ENCODE results near the gene RDH16.

RDH16 gene

DNA sequence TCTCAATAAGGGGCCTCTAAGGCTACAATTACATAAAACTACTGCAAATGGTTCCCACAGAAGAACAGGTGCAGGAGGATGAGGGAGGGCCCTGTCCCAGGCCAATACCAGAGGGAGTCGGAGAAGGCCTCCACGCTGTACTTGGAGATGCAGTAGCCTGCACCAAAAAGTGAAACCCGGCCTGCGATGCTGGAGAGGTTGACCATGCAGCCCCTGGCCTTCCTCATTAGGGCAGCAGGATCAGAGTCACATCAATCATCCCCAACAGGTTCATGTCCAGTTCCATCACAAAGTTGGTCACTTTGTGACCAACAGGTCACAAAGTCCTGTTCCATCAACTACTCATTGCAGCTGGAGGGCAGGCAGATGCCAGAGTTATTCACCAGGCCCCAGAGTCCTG is 26.0 kb upstream of the RDH16 start:
- TF ChIP-seq EP300 (IDR thresholded peaks at IDR 0.05; ENCODE audit: borderline replicate concordance) (no peak), ZBTB7A (IDR thresholded peaks at IDR 0.05; ENCODE audit: low read depth) (no peak), RAD21 (IDR thresholded peaks at IDR 0.05; ENCODE audit: low read depth) (no peak), YY1 (IDR thresholded peaks at IDR 0.05; ENCODE audit: low read depth) (no peak), FOXM1 (IDR thresholded peaks at IDR 0.05; ENCODE audit: borderline replicate concordance, low read depth) (no peak), CEBPB (IDR thresholded peaks at IDR 0.05) (no peak)
- TF ChIP-seq, protein P1, sequence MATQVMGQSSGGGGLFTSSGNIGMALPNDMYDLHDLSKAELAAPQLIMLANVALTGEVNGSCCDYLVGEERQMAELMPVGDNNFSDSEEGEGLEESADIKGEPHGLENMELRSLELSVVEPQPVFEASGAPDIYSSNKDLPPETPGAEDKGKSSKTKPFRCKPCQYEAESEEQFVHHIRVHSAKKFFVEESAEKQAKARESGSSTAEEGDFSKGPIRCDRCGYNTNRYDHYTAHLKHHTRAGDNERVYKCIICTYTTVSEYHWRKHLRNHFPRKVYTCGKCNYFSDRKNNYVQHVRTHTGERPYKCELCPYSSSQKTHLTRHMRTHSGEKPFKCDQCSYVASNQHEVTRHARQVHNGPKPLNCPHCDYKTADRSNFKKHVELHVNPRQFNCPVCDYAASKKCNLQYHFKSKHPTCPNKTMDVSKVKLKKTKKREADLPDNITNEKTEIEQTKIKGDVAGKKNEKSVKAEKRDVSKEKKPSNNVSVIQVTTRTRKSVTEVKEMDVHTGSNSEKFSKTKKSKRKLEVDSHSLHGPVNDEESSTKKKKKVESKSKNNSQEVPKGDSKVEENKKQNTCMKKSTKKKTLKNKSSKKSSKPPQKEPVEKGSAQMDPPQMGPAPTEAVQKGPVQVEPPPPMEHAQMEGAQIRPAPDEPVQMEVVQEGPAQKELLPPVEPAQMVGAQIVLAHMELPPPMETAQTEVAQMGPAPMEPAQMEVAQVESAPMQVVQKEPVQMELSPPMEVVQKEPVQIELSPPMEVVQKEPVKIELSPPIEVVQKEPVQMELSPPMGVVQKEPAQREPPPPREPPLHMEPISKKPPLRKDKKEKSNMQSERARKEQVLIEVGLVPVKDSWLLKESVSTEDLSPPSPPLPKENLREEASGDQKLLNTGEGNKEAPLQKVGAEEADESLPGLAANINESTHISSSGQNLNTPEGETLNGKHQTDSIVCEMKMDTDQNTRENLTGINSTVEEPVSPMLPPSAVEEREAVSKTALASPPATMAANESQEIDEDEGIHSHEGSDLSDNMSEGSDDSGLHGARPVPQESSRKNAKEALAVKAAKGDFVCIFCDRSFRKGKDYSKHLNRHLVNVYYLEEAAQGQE (IDR thresholded peaks at IDR 0.05; ENCODE audit: low read depth): no peak

DNA sequence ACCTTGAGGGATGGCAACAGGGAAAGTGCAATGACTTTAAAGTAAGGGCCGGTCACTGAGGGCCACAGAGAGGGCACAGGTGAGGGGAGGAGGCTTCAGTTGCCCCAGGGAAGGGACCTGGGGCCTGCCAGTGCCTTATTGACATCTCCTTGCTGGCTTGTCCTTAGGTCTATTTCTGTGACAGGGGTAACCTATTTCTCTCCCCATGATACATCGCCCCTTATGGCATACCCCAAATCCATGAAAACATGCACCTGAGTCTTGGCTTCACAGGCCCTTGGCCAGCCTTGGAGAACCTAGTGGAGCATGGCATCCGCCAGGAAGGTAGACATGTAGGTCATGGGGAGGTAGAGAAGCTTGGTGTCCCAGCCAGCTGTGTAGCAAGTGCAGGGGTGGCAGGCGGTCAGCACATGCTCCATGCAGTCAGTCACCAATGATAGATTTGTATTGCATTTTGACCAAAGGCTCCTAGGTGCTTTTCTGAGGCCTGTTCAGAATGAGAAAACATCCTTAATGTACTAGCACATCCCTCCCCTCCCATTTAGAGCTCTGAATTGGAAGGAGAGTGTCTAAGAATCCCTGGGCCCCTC is 23.6 kb upstream of the RDH16 start:
- no peak for TF ChIP-seq CEBPB (IDR thresholded peaks at IDR 0.05)

DNA sequence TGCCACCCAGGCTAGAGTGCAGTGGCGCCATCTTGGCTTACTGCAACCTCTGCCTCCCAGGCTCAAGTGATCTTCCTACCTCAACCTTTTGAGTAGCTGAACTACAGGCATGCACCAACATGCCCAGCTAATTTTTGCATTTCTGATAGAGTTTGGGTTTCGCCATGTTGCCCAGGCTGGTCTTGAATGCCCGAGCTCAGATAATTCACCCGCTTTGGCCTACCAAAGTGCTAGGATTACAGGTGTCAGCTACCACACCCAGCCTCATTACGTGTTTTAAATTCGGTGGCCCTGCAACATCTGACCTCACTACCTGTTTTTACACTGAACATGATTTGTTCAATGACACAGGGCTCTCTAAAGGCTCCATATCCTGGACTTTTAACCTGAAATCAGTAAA is 22.9 kb upstream of the RDH16 start:
- TF ChIP-seq EP300 (IDR thresholded peaks at IDR 0.05; ENCODE audit: borderline replicate concordance) (no peak), ZBTB7A (IDR thresholded peaks at IDR 0.05; ENCODE audit: low read depth) (no peak), TEAD4 (IDR thresholded peaks at IDR 0.05) (no peak), CREB1 (IDR thresholded peaks at IDR 0.05; ENCODE audit: low read depth) (no peak), TCF12 (IDR thresholded peaks at IDR 0.05; ENCODE audit: low read depth) (no peak), CEBPB (IDR thresholded peaks at IDR 0.05) (no peak), NFIC (IDR thresholded peaks at IDR 0.05) (no peak), YY1 (IDR thresholded peaks at IDR 0.05; ENCODE audit: low read depth) (no peak), FOXM1 (IDR thresholded peaks at IDR 0.05; ENCODE audit: borderline replicate concordance, low read depth) (no peak), EGR1 (IDR thresholded peaks at IDR 0.05) (no peak), TAF1 (IDR thresholded peaks at IDR 0.05; ENCODE audit: low read depth) (no peak), RAD21 (IDR thresholded peaks at IDR 0.05; ENCODE audit: low read depth) (no peak)
- TF ChIP-seq, protein P2, sequence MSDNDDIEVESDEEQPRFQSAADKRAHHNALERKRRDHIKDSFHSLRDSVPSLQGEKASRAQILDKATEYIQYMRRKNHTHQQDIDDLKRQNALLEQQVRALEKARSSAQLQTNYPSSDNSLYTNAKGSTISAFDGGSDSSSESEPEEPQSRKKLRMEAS (IDR thresholded peaks at IDR 0.05): no peak
- TF ChIP-seq, protein P3, sequence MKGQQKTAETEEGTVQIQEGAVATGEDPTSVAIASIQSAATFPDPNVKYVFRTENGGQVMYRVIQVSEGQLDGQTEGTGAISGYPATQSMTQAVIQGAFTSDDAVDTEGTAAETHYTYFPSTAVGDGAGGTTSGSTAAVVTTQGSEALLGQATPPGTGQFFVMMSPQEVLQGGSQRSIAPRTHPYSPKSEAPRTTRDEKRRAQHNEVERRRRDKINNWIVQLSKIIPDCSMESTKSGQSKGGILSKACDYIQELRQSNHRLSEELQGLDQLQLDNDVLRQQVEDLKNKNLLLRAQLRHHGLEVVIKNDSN (IDR thresholded peaks at IDR 0.05): no peak
- TF ChIP-seq, protein P1 (IDR thresholded peaks at IDR 0.05; ENCODE audit: low read depth): no peak

DNA sequence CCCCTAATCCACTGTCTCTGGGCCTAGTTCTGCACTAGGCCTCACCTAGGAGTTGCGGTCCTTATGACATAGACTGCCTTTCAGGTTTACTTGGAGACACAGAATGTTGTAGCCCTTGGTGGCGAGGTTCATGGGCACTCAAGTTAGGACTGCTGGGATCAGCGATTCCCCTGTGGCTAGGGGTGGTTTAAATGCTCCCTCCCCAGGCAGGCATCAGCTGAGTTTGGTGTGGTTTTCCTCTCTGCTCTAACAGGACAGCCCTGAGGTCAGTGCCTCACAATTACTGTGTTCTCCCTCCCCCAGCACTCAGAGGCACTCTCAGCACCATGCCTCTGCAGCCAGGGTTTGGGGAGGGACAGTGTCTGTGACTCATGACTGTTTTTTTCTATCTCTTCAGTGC is 22.2 kb upstream of the RDH16 start:
- TF ChIP-seq TAF1 (IDR thresholded peaks at IDR 0.05; ENCODE audit: low read depth): no peak
- no peak for TF ChIP-seq CEBPB (IDR thresholded peaks at IDR 0.05)

DNA sequence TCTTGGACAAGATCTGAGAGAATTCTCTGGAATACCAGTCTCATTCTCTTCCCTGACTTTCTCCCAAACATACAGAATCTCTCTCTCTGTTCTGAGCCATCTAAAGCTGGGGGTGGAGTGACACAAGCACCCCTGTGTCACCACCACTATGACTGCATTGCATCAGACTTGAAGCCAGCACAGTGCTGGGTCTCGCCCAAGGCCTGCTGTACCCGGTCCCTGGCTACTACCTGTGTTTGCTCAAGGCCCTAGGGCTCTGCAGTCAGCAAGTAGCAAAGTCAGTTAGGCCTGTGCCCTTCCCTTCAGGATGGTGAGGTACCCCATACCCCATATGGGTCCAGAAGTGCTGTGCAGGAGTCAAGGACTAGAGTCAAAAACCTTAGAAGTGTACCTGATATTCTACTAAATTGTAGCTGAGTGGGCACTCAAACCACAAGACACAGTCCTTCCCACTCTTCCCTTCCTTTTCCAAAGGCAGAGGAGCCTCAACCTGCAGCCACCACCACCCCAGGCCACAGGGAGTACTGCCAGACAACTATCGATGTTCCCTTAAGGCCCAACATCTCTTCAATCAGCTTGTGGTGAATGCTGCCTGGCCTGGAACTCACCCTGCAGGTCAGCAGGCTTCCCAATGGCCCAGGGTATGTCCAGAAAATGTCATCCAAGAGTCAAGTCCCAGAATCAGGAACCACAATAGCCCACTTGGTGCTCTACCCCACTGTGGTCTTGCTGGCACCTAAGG is 21.2 kb upstream of the RDH16 start:
- TF ChIP-seq, protein P2 (IDR thresholded peaks at IDR 0.05): no peak
- TF ChIP-seq TEAD4 (IDR thresholded peaks at IDR 0.05) (no peak), CEBPB (IDR thresholded peaks at IDR 0.05) (no peak), EGR1 (IDR thresholded peaks at IDR 0.05) (no peak), NFIC (IDR thresholded peaks at IDR 0.05) (no peak), ZBTB7A (IDR thresholded peaks at IDR 0.05; ENCODE audit: low read depth) (no peak)

DNA sequence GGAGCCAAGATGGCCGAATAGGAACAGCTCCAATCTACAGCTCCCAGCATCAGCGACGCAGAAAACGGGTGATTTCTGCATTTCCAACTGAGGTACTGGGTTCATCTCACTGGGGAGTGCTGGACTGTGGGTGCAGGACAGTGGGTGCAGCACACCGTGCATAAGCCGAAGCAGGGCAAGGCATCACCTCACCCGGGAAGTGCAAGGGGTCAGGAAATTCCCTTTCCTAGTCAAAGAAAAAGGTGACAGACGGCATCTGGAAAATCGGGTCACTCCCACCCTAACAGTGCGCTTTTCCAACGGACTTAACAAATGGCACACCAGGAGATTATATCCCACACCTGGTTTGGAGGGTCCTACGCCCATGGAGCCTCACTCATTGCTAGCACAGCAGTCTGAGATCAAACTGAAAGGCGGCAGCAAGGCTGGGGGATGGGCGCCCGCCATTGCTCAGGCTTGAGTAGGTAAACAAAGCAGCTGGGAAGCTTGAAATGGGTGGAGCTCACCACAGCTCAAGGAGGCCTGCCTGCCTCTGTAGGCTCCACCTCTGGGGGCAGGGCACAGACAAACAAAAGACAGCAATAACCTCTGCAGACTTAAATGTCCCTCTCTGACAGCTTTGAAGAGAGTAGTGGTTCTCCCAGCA is 8.7 kb upstream of the RDH16 start:
- 0 out of 2 replicates have a peak, but pooled peaks have one; percentile 32 for TF ChIP-seq YY1 (IDR thresholded peaks at IDR 0.05; ENCODE audit: low read depth)

DNA sequence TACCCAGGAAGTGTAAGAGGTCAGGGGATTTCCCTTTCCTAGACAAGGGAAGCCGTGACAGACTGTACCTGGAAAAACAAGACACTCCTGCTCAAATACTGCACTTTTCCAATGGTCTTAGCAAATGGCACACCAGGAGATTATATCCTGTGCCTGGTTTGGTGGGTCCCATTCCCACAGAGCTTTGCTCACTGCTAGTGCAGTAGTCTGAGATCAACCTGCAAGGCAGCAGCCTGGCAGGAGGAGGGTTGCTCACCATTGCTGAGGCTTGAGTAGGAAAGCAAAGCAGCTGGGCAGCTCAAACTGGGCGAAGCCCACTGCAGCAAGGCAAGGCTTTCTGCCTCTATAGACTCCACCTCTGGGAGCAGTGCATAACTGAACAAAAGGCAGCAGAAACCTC is 1.0 kb upstream of the RDH16 start:
- TF ChIP-seq TCF12 (IDR thresholded peaks at IDR 0.05; ENCODE audit: low read depth) (no peak), YY1 (IDR thresholded peaks at IDR 0.05; ENCODE audit: low read depth) (no peak), ZBTB7A (IDR thresholded peaks at IDR 0.05; ENCODE audit: low read depth) (no peak), CREB1 (IDR thresholded peaks at IDR 0.05; ENCODE audit: low read depth) (no peak), NFIC (IDR thresholded peaks at IDR 0.05) (no peak), TEAD4 (IDR thresholded peaks at IDR 0.05) (no peak), RAD21 (IDR thresholded peaks at IDR 0.05; ENCODE audit: low read depth) (no peak), TAF1 (IDR thresholded peaks at IDR 0.05; ENCODE audit: low read depth) (no peak), CEBPB (IDR thresholded peaks at IDR 0.05) (no peak), EP300 (IDR thresholded peaks at IDR 0.05; ENCODE audit: borderline replicate concordance) (no peak)
- TF ChIP-seq, protein P1 (IDR thresholded peaks at IDR 0.05; ENCODE audit: low read depth): no peak
- TF ChIP-seq, protein P2 (IDR thresholded peaks at IDR 0.05): no peak
